ENCODE results near the gene FES. TPM values are rescaled to one million over a fixed set of nuclear protein-coding genes. Genes with fewer than 3 reads are reported as not detected.
A peak's percentile ranks its signal among the peaks of the same experiment; 100 is the strongest.

FES gene
- total and polyA plus RNA-seq, 2 of the 13 experiments (the other 11 are each of a cell fraction or from before 2014, with no cell fraction given) = 4.0 to 9.5 TPM

DNA sequence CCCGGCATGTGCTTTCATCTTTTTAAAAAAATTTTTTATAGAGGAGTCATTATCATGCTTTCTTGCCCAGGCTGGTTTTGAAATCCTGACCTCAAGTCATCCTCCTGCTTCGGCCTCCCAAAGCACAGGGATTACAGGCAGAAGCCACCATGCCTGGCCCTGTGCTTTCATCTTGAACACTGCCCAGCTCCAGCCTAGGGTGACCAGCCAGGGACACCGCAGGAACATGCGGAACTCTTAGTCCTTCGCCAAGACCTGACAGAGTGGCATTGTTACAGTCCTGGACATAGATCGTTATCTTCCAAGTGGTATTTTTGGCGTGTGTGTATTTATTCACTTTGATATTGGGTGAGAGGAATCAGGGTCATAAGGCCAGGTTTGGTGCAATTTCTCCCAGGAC is 23.9 kb upstream of the FES start (continued):
- TF ChIP-seq, protein P1, sequence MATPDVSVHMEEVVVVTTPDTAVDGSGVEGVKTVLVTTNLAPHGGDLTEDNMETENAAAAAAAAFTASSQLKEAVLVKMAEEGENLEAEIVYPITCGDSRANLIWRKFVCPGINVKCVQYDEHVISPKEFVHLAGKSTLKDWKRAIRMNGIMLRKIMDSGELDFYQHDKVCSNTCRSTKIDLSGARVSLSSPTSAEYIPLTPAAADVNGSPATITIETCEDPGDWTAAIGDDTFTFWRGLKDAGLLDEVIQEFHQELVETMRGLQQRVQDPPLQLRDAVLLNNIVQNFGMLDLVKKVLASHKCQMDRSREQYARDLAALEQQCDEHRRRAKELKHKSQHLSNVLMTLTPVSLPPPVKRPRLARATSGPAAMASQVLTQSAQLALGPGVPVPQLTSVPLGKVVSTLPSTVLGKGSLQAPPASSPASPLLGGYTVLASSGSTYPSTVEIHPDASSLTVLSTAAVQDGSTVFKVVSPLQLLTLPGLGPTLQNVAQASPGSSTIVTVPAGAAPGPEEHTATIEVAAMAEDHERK (CRISPR knock-in tag; IDR thresholded peaks at IDR 0.05; ENCODE audit: low read depth) = no peak
- TF ChIP-seq ZNF503 (CRISPR knock-in tag; IDR thresholded peaks at IDR 0.05) (0 out of 2 replicates have a peak, but pooled peaks have one; percentile 5), SNAPC4 (CRISPR knock-in tag; IDR thresholded peaks at IDR 0.05) (no peak), PATZ1 (CRISPR knock-in tag; IDR thresholded peaks at IDR 0.05) (0 out of 2 replicates have a peak, but pooled peaks have one; percentile 15), TAF15 (IDR thresholded peaks at IDR 0.05; ENCODE audit: low read depth, low read length, poor library complexity, severe bottlenecking) (no peak), ZBTB20 (CRISPR knock-in tag; IDR thresholded peaks at IDR 0.05; ENCODE audit: borderline replicate concordance, low read depth) (no peak), ZBTB34 (CRISPR knock-in tag; IDR thresholded peaks at IDR 0.05) (0 out of 2 replicates have a peak, but pooled peaks have one; percentile 28), ZNF12 (CRISPR knock-in tag; IDR thresholded peaks at IDR 0.05) (no peak), ERF (CRISPR knock-in tag; IDR thresholded peaks at IDR 0.05) (0 out of 2 replicates have a peak, but pooled peaks have one; percentile 12)
- TF ChIP-seq, protein P2, sequence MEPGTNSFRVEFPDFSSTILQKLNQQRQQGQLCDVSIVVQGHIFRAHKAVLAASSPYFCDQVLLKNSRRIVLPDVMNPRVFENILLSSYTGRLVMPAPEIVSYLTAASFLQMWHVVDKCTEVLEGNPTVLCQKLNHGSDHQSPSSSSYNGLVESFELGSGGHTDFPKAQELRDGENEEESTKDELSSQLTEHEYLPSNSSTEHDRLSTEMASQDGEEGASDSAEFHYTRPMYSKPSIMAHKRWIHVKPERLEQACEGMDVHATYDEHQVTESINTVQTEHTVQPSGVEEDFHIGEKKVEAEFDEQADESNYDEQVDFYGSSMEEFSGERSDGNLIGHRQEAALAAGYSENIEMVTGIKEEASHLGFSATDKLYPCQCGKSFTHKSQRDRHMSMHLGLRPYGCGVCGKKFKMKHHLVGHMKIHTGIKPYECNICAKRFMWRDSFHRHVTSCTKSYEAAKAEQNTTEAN (CRISPR knock-in tag; conservative IDR thresholded peaks at IDR 0.05) = 0 out of 2 replicates have a peak, but pooled peaks have one; percentile 18
- TF ChIP-seq, protein P3, sequence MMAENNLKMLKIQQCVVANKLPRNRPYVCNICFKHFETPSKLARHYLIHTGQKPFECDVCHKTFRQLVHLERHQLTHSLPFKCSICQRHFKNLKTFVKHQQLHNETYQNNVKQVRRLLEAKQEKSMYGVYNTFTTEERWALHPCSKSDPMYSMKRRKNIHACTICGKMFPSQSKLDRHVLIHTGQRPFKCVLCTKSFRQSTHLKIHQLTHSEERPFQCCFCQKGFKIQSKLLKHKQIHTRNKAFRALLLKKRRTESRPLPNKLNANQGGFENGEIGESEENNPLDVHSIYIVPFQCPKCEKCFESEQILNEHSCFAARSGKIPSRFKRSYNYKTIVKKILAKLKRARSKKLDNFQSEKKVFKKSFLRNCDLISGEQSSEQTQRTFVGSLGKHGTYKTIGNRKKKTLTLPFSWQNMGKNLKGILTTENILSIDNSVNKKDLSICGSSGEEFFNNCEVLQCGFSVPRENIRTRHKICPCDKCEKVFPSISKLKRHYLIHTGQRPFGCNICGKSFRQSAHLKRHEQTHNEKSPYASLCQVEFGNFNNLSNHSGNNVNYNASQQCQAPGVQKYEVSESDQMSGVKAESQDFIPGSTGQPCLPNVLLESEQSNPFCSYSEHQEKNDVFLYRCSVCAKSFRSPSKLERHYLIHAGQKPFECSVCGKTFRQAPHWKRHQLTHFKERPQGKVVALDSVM (CRISPR knock-in tag; IDR thresholded peaks at IDR 0.05) = peak; percentile 76

Data from HepG2 (cell line).